Cardiac fibroblast (primary cell): ENCODE measurements around the gene IL24.

Experiments used
- DNase-seq, 2 donors: peaks; one replicate each; pipeline versions ENCODE4 v3.0.0 to v3.0.0-alpha.2; 2010; ENCODE audit warnings: low read depth in 2 of 2
- H3K4me3 ChIP-seq, 2 donors: replicated peaks in 1 of 2; 1 replicate in 1 of 2; 2 replicates in 1 of 2; pipeline ENCODE4 v1.5.1; 2011; ENCODE audit warnings: low read depth in 2 of 2, low read length in 2 of 2, mild to moderate bottlenecking in 2 of 2, moderate library complexity in 1 of 2
- CTCF ChIP-seq: IDR thresholded peaks from one replicate; pipeline ENCODE4 v1.5.1; 2011; ENCODE audit warnings: low read depth, mild to moderate bottlenecking, low read length, inconsistent platforms

The IL24 gene

GRCh38 chr1:206932177-206932576 lies 34.9 kb downstream of the IL24 start:
- peak in 1 of 2 donors; percentile 27 for DNase-seq
- no peak for TF ChIP-seq CTCF
- H3K4me3 ChIP-seq, result no peak overlapping the region

- DNase-seq, result peak in 1 of 2 donors; percentile 30
These were observed 36.2 kb downstream of the IL24 start for GRCh38 chr1:206933333-206933945.

GRCh38 chr1:206935491-206936067 lies 38.3 kb downstream of the IL24 start:
- TF ChIP-seq CTCF, result peak; percentile 53
- H3K4me3 ChIP-seq, result no peak overlapping the region
- peak; percentile 38 to 47 for DNase-seq

More at GRCh38 chr1:206933333-206933945, 36.2 kb downstream of the IL24 start:
- peak; percentile 63 for TF ChIP-seq CTCF
- H3K4me3 ChIP-seq, result no peak overlapping the region

- H3K4me3 ChIP-seq, result no peak overlapping the region
- no peak for DNase-seq
- no peak for TF ChIP-seq CTCF
These were observed 40.2 kb downstream of the IL24 start for GRCh38 chr1:206937425-206937824.

GRCh38 chr1:206939131-206939530 lies 41.9 kb downstream of the IL24 start:
- no peak for TF ChIP-seq CTCF
- no peak overlapping the region for H3K4me3 ChIP-seq
- DNase-seq, result no peak

- no peak for TF ChIP-seq CTCF
- no peak for DNase-seq
- no peak overlapping the region for H3K4me3 ChIP-seq
These were observed 42.8 kb downstream of the IL24 start for GRCh38 chr1:206939841-206940587.
